ENCODE measurements around the gene DNM3.

Gene DNM3

GRCh38 chr1:172107316-172107975 lies 266.1 kb downstream of the DNM3 start:
- no peaks in the 10 kb centered on the region for H3K27me3 ChIP-seq (ENCODE audit: low read length)
- H3K79me2 ChIP-seq (ENCODE audit: insufficient read depth, low read length), result no peaks in the 10 kb centered on the region
- no peaks in the 10 kb centered on the region for H3F3A ChIP-seq (ENCODE audit: insufficient read depth)
- H3K9ac ChIP-seq (ENCODE audit: low read length), result no peak overlapping the region
- no peak overlapping the region for H3K4me3 ChIP-seq (ENCODE audit: insufficient read depth, low read length, poor library complexity, severe bottlenecking)
- no peak overlapping the region for H3K27ac ChIP-seq (ENCODE audit: low read depth, low read length)
- H3K36me3 ChIP-seq (ENCODE audit: low read length), result no peaks in the 10 kb centered on the region
- H4K20me1 ChIP-seq (ENCODE audit: low read depth, low read length), result no peaks in the 10 kb centered on the region
- no peaks in the 10 kb centered on the region for H3K9me2 ChIP-seq (replicated peaks; ENCODE audit: insufficient read depth, low read length)
- H2AFZ ChIP-seq (ENCODE audit: low read depth, low read length, severe bottlenecking), result no peak overlapping the region
- no peaks in the 10 kb centered on the region for H3K9me3 ChIP-seq (ENCODE audit: insufficient read depth, low read length)
- no peak overlapping the region for H3K4me2 ChIP-seq (ENCODE audit: low read depth, low read length, poor library complexity, severe bottlenecking)
- TF ChIP-seq EZH2phosphoT487 (conservative IDR thresholded peaks at IDR 0.05; ENCODE audit: low read length) (no peak), CTCF (IDR thresholded peaks at IDR 0.05; ENCODE audit: insufficient read depth, low read length, poor library complexity, severe bottlenecking) (no peak)

GRCh38 chr1:172108161-172108893 lies 267.0 kb downstream of the DNM3 start:
- H4K20me1 ChIP-seq (ENCODE audit: low read depth, low read length), result no peaks in the 10 kb centered on the region
- H3K27me3 ChIP-seq (ENCODE audit: low read length), result no peaks in the 10 kb centered on the region
- H2AFZ ChIP-seq (ENCODE audit: low read depth, low read length, severe bottlenecking), result no peak overlapping the region
- H3K79me2 ChIP-seq (ENCODE audit: insufficient read depth, low read length), result no peaks in the 10 kb centered on the region
- no peak overlapping the region for H3K9ac ChIP-seq (ENCODE audit: low read length)
- H3K9me3 ChIP-seq (ENCODE audit: insufficient read depth, low read length), result no peaks in the 10 kb centered on the region
- H3K27ac ChIP-seq (ENCODE audit: low read depth, low read length), result no peak overlapping the region
- no peaks in the 10 kb centered on the region for H3K9me2 ChIP-seq (replicated peaks; ENCODE audit: insufficient read depth, low read length)
- no peak overlapping the region for H3K4me2 ChIP-seq (ENCODE audit: low read depth, low read length, poor library complexity, severe bottlenecking)
- no peaks in the 10 kb centered on the region for H3K36me3 ChIP-seq (ENCODE audit: low read length)
- H3F3A ChIP-seq (ENCODE audit: insufficient read depth), result no peaks in the 10 kb centered on the region
- H3K4me3 ChIP-seq (ENCODE audit: insufficient read depth, low read length, poor library complexity, severe bottlenecking), result no peak overlapping the region
- no peak for TF ChIP-seq EZH2phosphoT487 (conservative IDR thresholded peaks at IDR 0.05; ENCODE audit: low read length)
- no peak for TF ChIP-seq CTCF (IDR thresholded peaks at IDR 0.05; ENCODE audit: insufficient read depth, low read length, poor library complexity, severe bottlenecking)

GRCh38 chr1:172109359-172109758 lies 268.1 kb downstream of the DNM3 start:
- no peaks in the 10 kb centered on the region for H4K20me1 ChIP-seq (ENCODE audit: low read depth, low read length)
- H3K36me3 ChIP-seq (ENCODE audit: low read length), result no peaks in the 10 kb centered on the region
- H3K9ac ChIP-seq (ENCODE audit: low read length), result no peak overlapping the region
- no peak overlapping the region for H2AFZ ChIP-seq (ENCODE audit: low read depth, low read length, severe bottlenecking)
- no peak for TF ChIP-seq EZH2phosphoT487 (conservative IDR thresholded peaks at IDR 0.05; ENCODE audit: low read length)
- no peak overlapping the region for H3K4me2 ChIP-seq (ENCODE audit: low read depth, low read length, poor library complexity, severe bottlenecking)
- no peaks in the 10 kb centered on the region for H3K27me3 ChIP-seq (ENCODE audit: low read length)
- no peaks in the 10 kb centered on the region for H3K9me2 ChIP-seq (replicated peaks; ENCODE audit: insufficient read depth, low read length)
- no peaks in the 10 kb centered on the region for H3K9me3 ChIP-seq (ENCODE audit: insufficient read depth, low read length)
- no peaks in the 10 kb centered on the region for H3F3A ChIP-seq (ENCODE audit: insufficient read depth)
- no peak overlapping the region for H3K4me3 ChIP-seq (ENCODE audit: insufficient read depth, low read length, poor library complexity, severe bottlenecking)
- H3K27ac ChIP-seq (ENCODE audit: low read depth, low read length), result no peak overlapping the region
- no peaks in the 10 kb centered on the region for H3K79me2 ChIP-seq (ENCODE audit: insufficient read depth, low read length)

GRCh38 chr1:172112576-172112975 lies 271.3 kb downstream of the DNM3 start:
- TF ChIP-seq CTCF (IDR thresholded peaks at IDR 0.05; ENCODE audit: insufficient read depth, low read length, poor library complexity, severe bottlenecking) (no peak), EZH2phosphoT487 (conservative IDR thresholded peaks at IDR 0.05; ENCODE audit: low read length) (no peak)
- Histone ChIP-seq H3F3A (ENCODE audit: insufficient read depth) (no peaks in the 10 kb centered on the region), H2AFZ (ENCODE audit: low read depth, low read length, severe bottlenecking) (no peak overlapping the region)

More at GRCh38 chr1:172112576-172112975, 271.3 kb downstream of the DNM3 start:
- H3K27ac ChIP-seq (ENCODE audit: low read depth, low read length), result no peak overlapping the region
- H3K4me2 ChIP-seq (ENCODE audit: low read depth, low read length, poor library complexity, severe bottlenecking), result no peak overlapping the region
- no peaks in the 10 kb centered on the region for H3K9me2 ChIP-seq (replicated peaks; ENCODE audit: insufficient read depth, low read length)
- no peaks in the 10 kb centered on the region for H3K9me3 ChIP-seq (ENCODE audit: insufficient read depth, low read length)
- no peaks in the 10 kb centered on the region for H3K79me2 ChIP-seq (ENCODE audit: insufficient read depth, low read length)
- H3K9ac ChIP-seq (ENCODE audit: low read length), result no peak overlapping the region
- H4K20me1 ChIP-seq (ENCODE audit: low read depth, low read length), result no peaks in the 10 kb centered on the region
- H3K36me3 ChIP-seq (ENCODE audit: low read length), result no peaks in the 10 kb centered on the region
- H3K27me3 ChIP-seq (ENCODE audit: low read length), result no peaks in the 10 kb centered on the region
- no peak overlapping the region for H3K4me3 ChIP-seq (ENCODE audit: insufficient read depth, low read length, poor library complexity, severe bottlenecking)
